K562 (cell line): ENCODE data around the gene TRMT2A. TPM values are rescaled to one million over a fixed set of nuclear protein-coding genes. Genes with fewer than 3 reads are reported as not detected.

Experiments used
- BCLAF1 ChIP-seq, 2 experiments: fragments of 450-650 bp in 1 of 2; IDR thresholded peaks; 2 replicates each; pipeline ENCODE4 v1.6.1; 2011 to 2017; ENCODE audit warnings: low read depth in 2 of 2, antibody characterized with exemption in 1 of 2, borderline replicate concordance in 1 of 2, low read length in 1 of 2, mild to moderate bottlenecking in 1 of 2, mixed read lengths in 1 of 2; ENCODE audit not compliant: control insufficient read depth in 1 of 2
- CTBP1 ChIP-seq: fragments of 450-650 bp; IDR thresholded peaks from 2 replicates; pipeline ENCODE4 v1.6.1; 2016; ENCODE audit warnings: borderline replicate concordance
- DMBX1 ChIP-seq: fragments of 250-450 bp; sonication (Bioruptor Pico); IDR thresholded peaks from 2 replicates; pipeline ENCODE4 v1.8.0; 2022; ENCODE audit warnings: inconsistent platforms, mild to moderate bottlenecking, moderate library complexity, borderline replicate concordance
- ERF ChIP-seq: fragments of 450-650 bp; formaldehyde crosslinking; IDR thresholded peaks from 2 replicates; pipeline ENCODE4 v1.4.0; 2020; ENCODE audit warnings: mild to moderate bottlenecking, mixed read lengths
- GABPB1 ChIP-seq: sonication (generic); formaldehyde crosslinking; IDR thresholded peaks from 2 replicates; pipeline ENCODE4 v1.8.0; 2022; ENCODE audit warnings: mild to moderate bottlenecking, missing genetic modification reagents
- KLF1 ChIP-seq: fragments of 450-650 bp; IDR thresholded peaks from 2 replicates; pipeline ENCODE4 v1.6.1; 2016; ENCODE audit warnings: missing genetic modification characterization, missing compliant biosample characterization
- L3MBTL2 ChIP-seq: fragments of 450-650 bp; IDR thresholded peaks from 2 replicates; pipeline ENCODE4 v1.6.1; 2016; ENCODE audit warnings: mild to moderate bottlenecking, moderate library complexity
- MECOM ChIP-seq: fragments of 250-450 bp; sonication (Bioruptor Pico); IDR thresholded peaks from 2 replicates; pipeline ENCODE4 v1.8.0; 2022; ENCODE audit warnings: inconsistent platforms
- TEAD1 ChIP-seq, 2 experiments: fragments of 450-650 bp in 1 of 2; sonication (generic) in 1 of 2; formaldehyde crosslinking; IDR thresholded peaks; 2 replicates each; pipeline versions ENCODE4 v1.4.0 to v1.8.0; 2020 to 2022; ENCODE audit warnings: mild to moderate bottlenecking in 2 of 2, missing genetic modification reagents in 1 of 2
- ZBED1 ChIP-seq: IDR thresholded peaks from 2 replicates; pipeline ENCODE4 v1.6.1; 2014
- ZKSCAN1 ChIP-seq: fragments of 150-350 bp; IDR thresholded peaks from 2 replicates; pipeline ENCODE4 v1.6.1; 2016; ENCODE audit warnings: low read depth, low read length
- polyA plus RNA-seq, 8 experiments: library from polyadenylated mRNA; depleted of rRNA in 4 of 8; stranded (reverse) in 5 of 8; unstranded in 3 of 8; fragments of >200 nt; fragmentation: Nextera tagmentation in 2 of 8; fragmentation: Illumina TruSeq in 1 of 8; extraction: Ambion mirVana in 2 of 8; extraction: Trizol in 1 of 8; gene quantifications; 2 replicates each; pipeline versions ENCODE4 v1.2.1 to v1.2.3, GENCODE V29; 2011 to 2014; ENCODE audit warnings: inconsistent platforms in 1 of 8, missing spikeins in 1 of 8
- total RNA-seq, 7 experiments: library from RNA; depleted of rRNA in 6 of 7; stranded (reverse); fragments of >200 nt in 6 of 7; fragmentation: Illumina TruSeq in 2 of 7; extraction: Trizol in 2 of 7; gene quantifications; 2 replicates each; pipeline versions ENCODE4 v1.2.1 to v1.2.3, GENCODE V29; 2011 to 2021; ENCODE audit warnings: low replicate concordance in 1 of 7
- TF ChIP-seq, protein P1 (sequence below): fragments of 250-450 bp; sonication (Bioruptor Pico); IDR thresholded peaks from 2 replicates; pipeline ENCODE4 v1.5.0; 2021; ENCODE audit warnings: mild to moderate bottlenecking, moderate library complexity
- TF ChIP-seq, protein P2 (sequence below): sonication (generic); formaldehyde crosslinking; IDR thresholded peaks from 2 replicates; pipeline ENCODE4 v1.8.0; 2023; ENCODE audit warnings: missing genetic modification reagents, mild to moderate bottlenecking, borderline replicate concordance

The TRMT2A gene
- total and polyA plus RNA-seq, 9 of the 15 experiments (the other 6 are each of a cell fraction or from before 2014, with no cell fraction given) = 1.6 to 265 (median 140) TPM

- TF ChIP-seq, protein P1, sequence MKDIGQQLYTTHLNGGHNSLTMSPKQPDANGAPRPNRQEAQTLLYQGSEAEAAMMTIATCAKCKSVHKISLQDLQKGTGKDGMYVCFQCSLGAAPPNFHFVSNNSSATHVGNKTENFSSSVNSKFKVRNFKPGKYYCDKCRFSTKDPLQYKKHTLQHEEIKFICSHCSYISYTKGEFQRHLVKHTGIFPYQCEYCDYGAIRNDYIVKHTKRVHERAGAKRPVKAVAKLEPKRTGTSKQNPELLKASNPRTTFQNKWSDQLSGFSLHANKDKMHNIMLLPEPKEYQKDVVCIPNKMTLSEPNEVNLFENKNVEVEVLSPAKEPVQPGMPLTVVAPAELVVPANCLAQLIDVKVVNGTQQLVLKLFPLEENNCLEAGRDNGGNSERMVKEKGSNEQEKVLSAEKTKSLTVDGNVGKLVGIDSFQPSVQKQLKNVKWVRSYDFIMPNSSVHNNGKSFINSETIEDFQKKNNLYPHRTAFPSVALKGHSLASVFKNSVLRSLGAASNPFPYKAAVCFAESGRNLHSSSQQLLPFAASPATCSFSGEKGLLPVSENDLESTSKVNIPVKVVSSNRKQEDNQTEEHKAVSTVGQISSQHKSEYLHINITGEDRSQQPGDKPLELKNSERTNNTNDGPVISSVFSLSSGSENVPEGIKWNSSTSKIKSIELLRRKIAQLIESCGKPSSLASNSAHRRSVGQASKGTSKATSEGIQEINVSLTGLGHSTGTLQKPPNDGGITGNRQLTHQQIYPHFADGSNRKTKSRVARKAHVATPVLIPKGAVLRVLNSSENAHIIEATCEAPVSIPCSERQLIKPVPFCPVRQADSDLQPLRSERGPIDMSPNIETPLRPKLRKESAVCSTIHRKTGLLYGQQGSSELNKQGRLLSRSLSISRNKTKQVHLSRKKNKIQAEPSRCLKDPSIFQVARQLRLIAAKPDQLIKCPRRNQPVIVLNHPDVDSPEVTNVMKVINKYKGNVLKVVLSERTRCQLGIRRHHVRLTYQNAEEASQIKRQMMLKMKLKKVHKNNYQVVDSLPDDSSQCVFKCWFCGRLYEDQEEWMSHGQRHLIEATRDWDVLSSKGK (CRISPR knock-in tag) = no peak
- TF ChIP-seq ZBED1 = no peak; the same call in 1 of the 2 replicates
- TF ChIP-seq ZKSCAN1 = 0 out of 2 replicates have a peak, but pooled peaks have one; percentile 11
- TF ChIP-seq KLF1 (tag) = peak; percentile 84; the same call in 1 of the 2 replicates
- TF ChIP-seq BCLAF1 (IDR thresholded peaks at IDR 0.05; ENCODE audit: borderline replicate concordance in 1 of 2, control insufficient read depth in 1 of 2, low read depth in 2 of 2, low read length in 1 of 2) = no peak
- TF ChIP-seq TEAD1 (CRISPR knock-in tag; IDR thresholded peaks at IDR 0.05) = peak in 1 of 2 experiments; percentile 66; a peak in 1 of 4 replicates
- peak; percentile 69 for TF ChIP-seq DMBX1 (CRISPR knock-in tag)
- TF ChIP-seq MECOM (CRISPR knock-in tag) = no peak
- TF ChIP-seq ERF (CRISPR knock-in tag) = peak; percentile 96
- no peak for TF ChIP-seq GABPB1 (CRISPR knock-in tag)
- TF ChIP-seq L3MBTL2 = peak; percentile 84
- TF ChIP-seq, protein P2, sequence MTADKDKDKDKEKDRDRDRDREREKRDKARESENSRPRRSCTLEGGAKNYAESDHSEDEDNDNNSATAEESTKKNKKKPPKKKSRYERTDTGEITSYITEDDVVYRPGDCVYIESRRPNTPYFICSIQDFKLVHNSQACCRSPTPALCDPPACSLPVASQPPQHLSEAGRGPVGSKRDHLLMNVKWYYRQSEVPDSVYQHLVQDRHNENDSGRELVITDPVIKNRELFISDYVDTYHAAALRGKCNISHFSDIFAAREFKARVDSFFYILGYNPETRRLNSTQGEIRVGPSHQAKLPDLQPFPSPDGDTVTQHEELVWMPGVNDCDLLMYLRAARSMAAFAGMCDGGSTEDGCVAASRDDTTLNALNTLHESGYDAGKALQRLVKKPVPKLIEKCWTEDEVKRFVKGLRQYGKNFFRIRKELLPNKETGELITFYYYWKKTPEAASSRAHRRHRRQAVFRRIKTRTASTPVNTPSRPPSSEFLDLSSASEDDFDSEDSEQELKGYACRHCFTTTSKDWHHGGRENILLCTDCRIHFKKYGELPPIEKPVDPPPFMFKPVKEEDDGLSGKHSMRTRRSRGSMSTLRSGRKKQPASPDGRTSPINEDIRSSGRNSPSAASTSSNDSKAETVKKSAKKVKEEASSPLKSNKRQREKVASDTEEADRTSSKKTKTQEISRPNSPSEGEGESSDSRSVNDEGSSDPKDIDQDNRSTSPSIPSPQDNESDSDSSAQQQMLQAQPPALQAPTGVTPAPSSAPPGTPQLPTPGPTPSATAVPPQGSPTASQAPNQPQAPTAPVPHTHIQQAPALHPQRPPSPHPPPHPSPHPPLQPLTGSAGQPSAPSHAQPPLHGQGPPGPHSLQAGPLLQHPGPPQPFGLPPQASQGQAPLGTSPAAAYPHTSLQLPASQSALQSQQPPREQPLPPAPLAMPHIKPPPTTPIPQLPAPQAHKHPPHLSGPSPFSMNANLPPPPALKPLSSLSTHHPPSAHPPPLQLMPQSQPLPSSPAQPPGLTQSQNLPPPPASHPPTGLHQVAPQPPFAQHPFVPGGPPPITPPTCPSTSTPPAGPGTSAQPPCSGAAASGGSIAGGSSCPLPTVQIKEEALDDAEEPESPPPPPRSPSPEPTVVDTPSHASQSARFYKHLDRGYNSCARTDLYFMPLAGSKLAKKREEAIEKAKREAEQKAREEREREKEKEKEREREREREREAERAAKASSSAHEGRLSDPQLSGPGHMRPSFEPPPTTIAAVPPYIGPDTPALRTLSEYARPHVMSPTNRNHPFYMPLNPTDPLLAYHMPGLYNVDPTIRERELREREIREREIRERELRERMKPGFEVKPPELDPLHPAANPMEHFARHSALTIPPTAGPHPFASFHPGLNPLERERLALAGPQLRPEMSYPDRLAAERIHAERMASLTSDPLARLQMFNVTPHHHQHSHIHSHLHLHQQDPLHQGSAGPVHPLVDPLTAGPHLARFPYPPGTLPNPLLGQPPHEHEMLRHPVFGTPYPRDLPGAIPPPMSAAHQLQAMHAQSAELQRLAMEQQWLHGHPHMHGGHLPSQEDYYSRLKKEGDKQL (CRISPR knock-in tag) = no peak
- peak; percentile 74 for TF ChIP-seq CTBP1
Observed at GRCh38 chr22:20130731-20131596, 13.9 kb upstream of the TRMT2A start (continued).
